Left ventricle myocardium inferior (tissue), 1 donor: ENCODE results near the gene UROC1. TPM values are rescaled to one million over a fixed set of nuclear protein-coding genes. Genes with fewer than 3 reads are reported as not detected.
A peak's percentile ranks its signal among the peaks of the same experiment; 100 is the strongest.

Experiments
- DNase-seq: peaks from one replicate; pipeline ENCODE4 v3.0.0-alpha.2; 2020
- H3K27ac ChIP-seq: fragments of 200-600 bp; replicated peaks from 2 replicates; pipeline ENCODE4 v1.8.0; 2021
- H3K27me3 ChIP-seq: fragments of 200-600 bp; 2 replicates; pipeline ENCODE4 v1.8.0; 2021; ENCODE audit warnings: low read depth
- H3K36me3 ChIP-seq: fragments of 200-600 bp; 2 replicates; pipeline ENCODE4 v1.8.0; 2021
- H3K4me1 ChIP-seq: fragments of 200-600 bp; 2 replicates; pipeline ENCODE4 v1.8.0; 2021
- H3K4me3 ChIP-seq: fragments of 200-600 bp; 2 replicates; pipeline ENCODE4 v1.8.0; 2021; ENCODE audit warnings: mild to moderate bottlenecking, moderate library complexity
- H3K9me3 ChIP-seq: fragments of 200-600 bp; replicated peaks from 2 replicates; pipeline ENCODE4 v1.8.0; 2021
- CTCF ChIP-seq: fragments of 200-600 bp; IDR thresholded peaks from 2 replicates; pipeline ENCODE4 v1.8.0; 2021; ENCODE audit warnings: antibody characterized with exemption, mild to moderate bottlenecking, borderline replicate concordance
- intact Hi-C: fragments of 100-400 bp; cut with micrococcal nuclease; formaldehyde crosslinking; loops from one replicate; pipeline ENCODE4 v1.11.0; 2022
- total RNA-seq: library from RNA; stranded (reverse); fragmentation: NEBNext Ultra II Directional; extraction: Animal tissue kit (Norgen Biotek cat#: 25700); gene quantifications from one replicate; pipeline ENCODE4 v1.2.1, GENCODE V29; 2021
- donor health status: DM: no; HTN: yes; CAD: no; lungs with severe emphysema.

Gene UROC1
- total RNA-seq, 1 donor from 2014 or later = not detected

GRCh38 chr3:126473292-126474168 lies 44.0 kb downstream of the UROC1 start:
- Histone ChIP-seq H3K4me1 (peaks cover 68% of the 10 kb centered on the region), H3K27ac (no peak overlapping the region), H3K27me3 (no peaks in the 10 kb centered on the region), H3K9me3 (no peaks in the 10 kb centered on the region), H3K36me3 (peaks cover 35% of the 10 kb centered on the region), H3K4me3 (peak overlapping the region; percentile 81)
- intact Hi-C loops = no loop called here
- TF ChIP-seq CTCF = no peak
- DNase-seq = no peak

GRCh38 chr3:126472277-126473006 lies 45.1 kb downstream of the UROC1 start:
- no peaks in the 10 kb centered on the region for H3K9me3 ChIP-seq
- DNase-seq = peak; percentile 39
- H3K27ac ChIP-seq = no peak overlapping the region
- no peaks in the 10 kb centered on the region for H3K27me3 ChIP-seq
- H3K4me3 ChIP-seq = peak overlapping the region; percentile 81
- no peak for TF ChIP-seq CTCF
- H3K4me1 ChIP-seq = peaks cover 79% of the 10 kb centered on the region
- peaks cover 46% of the 10 kb centered on the region for H3K36me3 ChIP-seq
- intact Hi-C loops = no loop called here

GRCh38 chr3:126469479-126469878 lies 48.1 kb downstream of the UROC1 start:
- Histone ChIP-seq H3K27ac (no peak overlapping the region), H3K36me3 (peaks cover 75% of the 10 kb centered on the region)
- intact Hi-C loops = no loop called here

GRCh38 chr3:126468028-126468891 lies 49.3 kb downstream of the UROC1 start:
- peaks cover 70% of the 10 kb centered on the region for H3K4me1 ChIP-seq
- intact Hi-C loops = no loop called here
- H3K27me3 ChIP-seq = no peaks in the 10 kb centered on the region
- no peak for TF ChIP-seq CTCF
- H3K27ac ChIP-seq = peak overlapping the region; percentile 5
- DNase-seq = no peak
- peaks cover 88% of the 10 kb centered on the region for H3K36me3 ChIP-seq
- H3K9me3 ChIP-seq = no peaks in the 10 kb centered on the region
- no peak overlapping the region for H3K4me3 ChIP-seq

More at GRCh38 chr3:126469479-126469878, 48.1 kb downstream of the UROC1 start:
- H3K9me3 ChIP-seq = no peaks in the 10 kb centered on the region
- no peak overlapping the region for H3K4me3 ChIP-seq
- peaks cover 83% of the 10 kb centered on the region for H3K4me1 ChIP-seq
- no peaks in the 10 kb centered on the region for H3K27me3 ChIP-seq
- no peak for TF ChIP-seq CTCF
- no peak for DNase-seq

GRCh38 chr3:126467611-126467955 lies 50.0 kb downstream of the UROC1 start:
- DNase-seq = no peak
- no peak for TF ChIP-seq CTCF
- Histone ChIP-seq H3K4me3 (no peak overlapping the region), H3K36me3 (peaks cover 94% of the 10 kb centered on the region), H3K27ac (no peak overlapping the region), H3K9me3 (no peaks in the 10 kb centered on the region), H3K4me1 (peaks cover 70% of the 10 kb centered on the region), H3K27me3 (no peaks in the 10 kb centered on the region)
- intact Hi-C loops = no loop called here
